ENCODE measurements around the gene GNA12. TPM values are rescaled to one million over a fixed set of nuclear protein-coding genes. Genes with fewer than 3 reads are reported as not detected.

The GNA12 gene
- total and polyA plus RNA-seq, 10 of the 15 experiments (the other 5 are each of a cell fraction or from before 2014, with no cell fraction given), result 1.9 to 51.8 (median 12.6) TPM

GRCh38 chr7:2786607-2787116, 57.4 kb downstream of the GNA12 start:
- Histone ChIP-seq H3K4me1 (ENCODE audit: control insufficient read depth, insufficient read depth, low read length) (no peaks in the 10 kb centered on the region), H4K20me1 (ENCODE audit: control insufficient read depth, insufficient read depth) (no peaks in the 10 kb centered on the region), H3K79me2 (ENCODE audit: control insufficient read depth, insufficient read depth, low read length) (no peaks in the 10 kb centered on the region), H2AFZ (ENCODE audit: control insufficient read depth, low read depth, low read length) (no peak overlapping the region), H3K27me3 (replicated peaks in 1 of 2; ENCODE audit: control insufficient read depth in 2 of 2, insufficient read depth in 2 of 2, low read length in 1 of 2) (no peaks in the 10 kb centered on the region), H3K4me3 (no peak overlapping the region), H3K9ac (ENCODE audit: control insufficient read depth, insufficient read depth, low read length) (no peak overlapping the region), H3K4me2 (ENCODE audit: control insufficient read depth, insufficient read depth) (no peak overlapping the region), H3K9me3 (replicated peaks; ENCODE audit: control insufficient read depth, insufficient read depth, low read length) (no peaks in the 10 kb centered on the region), H3K27ac (ENCODE audit: control insufficient read depth, insufficient read depth) (no peak overlapping the region), H3K36me3 (ENCODE audit: control insufficient read depth in 2 of 2, insufficient read depth in 2 of 2, low read length in 1 of 2) (peaks cover 0 to 8% of the 10 kb centered on the region in 2 experiments; a peak in 3 of 4 replicates)
- DNase-seq (ENCODE audit: low read depth, low spot score), result no peak
- intact Hi-C loops (cut with micrococcal nuclease; ENCODE audit: unreplicated experiment) (no loop called here), in situ Hi-C loops (cut with MboI) (no loop called here)
- ChIA-PET RAD21 (ENCODE audit: unreplicated experiment) (interaction anchor here (0.6 to 3.5 kb wide), 3 partner anchors 13 to 34 kb away, joined by 3 to 27 read pairs (median 3); no protein-coding TSS in a partner anchor), SMC1A (ENCODE audit: uncharacterized antibody, unreplicated experiment) (interaction anchor here (0.9 to 4.4 kb wide), 8 partner anchors 9 to 76 kb away, joined by 3 to 45 read pairs (median 13); no protein-coding TSS in a partner anchor), POLR2A (interaction anchor here (1.0 to 2.7 kb wide), 3 partner anchors 11 to 32 kb away, joined by 3 to 19 read pairs (median 11); no protein-coding TSS in a partner anchor), CTCF (interaction anchor here (0.7 to 2.8 kb wide), 6 partner anchors 13 to 510 kb away, joined by 3 to 18 read pairs (median 3); no protein-coding TSS in a partner anchor)
- TF ChIP-seq HDGF (IDR thresholded peaks at IDR 0.05) (no peak), MAX (IDR thresholded peaks at IDR 0.05; ENCODE audit: low read depth, low read length) (no peak), SMAD1 (IDR thresholded peaks at IDR 0.05; ENCODE audit: low read depth, partially characterized antibody) (no peak), ATF3 (IDR thresholded peaks at IDR 0.05; ENCODE audit: borderline replicate concordance, extremely low read depth, low read depth, low read length) (no peak), STAT3 (IDR thresholded peaks at IDR 0.05; ENCODE audit: low read depth, low read length) (no peak), STAT1 (conservative IDR thresholded peaks at IDR 0.05) (no peak), WRNIP1 (IDR thresholded peaks at IDR 0.05; ENCODE audit: borderline replicate concordance, low read depth, low read length) (no peak), BACH1 (IDR thresholded peaks at IDR 0.05; ENCODE audit: borderline replicate concordance) (no peak), GABPA (IDR thresholded peaks at IDR 0.05; ENCODE audit: low read depth) (no peak), RFX5 (IDR thresholded peaks at IDR 0.05; ENCODE audit: low read depth, low read length) (no peak), MEF2B (IDR thresholded peaks at IDR 0.05; ENCODE audit: partially characterized antibody, poor library complexity, severe bottlenecking) (no peak), SMAD5 (IDR thresholded peaks at IDR 0.05; ENCODE audit: low read depth) (no peak), JUND (IDR thresholded peaks at IDR 0.05; ENCODE audit: low read depth, low read length) (no peak), HDAC6 (IDR thresholded peaks at IDR 0.05; ENCODE audit: unreplicated experiment) (no peak), SIN3A (IDR thresholded peaks at IDR 0.05; ENCODE audit: low read depth, low read length) (no peak)
- TF ChIP-seq, protein P1, sequence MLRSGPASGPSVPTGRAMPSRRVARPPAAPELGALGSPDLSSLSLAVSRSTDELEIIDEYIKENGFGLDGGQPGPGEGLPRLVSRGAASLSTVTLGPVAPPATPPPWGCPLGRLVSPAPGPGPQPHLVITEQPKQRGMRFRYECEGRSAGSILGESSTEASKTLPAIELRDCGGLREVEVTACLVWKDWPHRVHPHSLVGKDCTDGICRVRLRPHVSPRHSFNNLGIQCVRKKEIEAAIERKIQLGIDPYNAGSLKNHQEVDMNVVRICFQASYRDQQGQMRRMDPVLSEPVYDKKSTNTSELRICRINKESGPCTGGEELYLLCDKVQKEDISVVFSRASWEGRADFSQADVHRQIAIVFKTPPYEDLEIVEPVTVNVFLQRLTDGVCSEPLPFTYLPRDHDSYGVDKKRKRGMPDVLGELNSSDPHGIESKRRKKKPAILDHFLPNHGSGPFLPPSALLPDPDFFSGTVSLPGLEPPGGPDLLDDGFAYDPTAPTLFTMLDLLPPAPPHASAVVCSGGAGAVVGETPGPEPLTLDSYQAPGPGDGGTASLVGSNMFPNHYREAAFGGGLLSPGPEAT (IDR thresholded peaks at IDR 0.05; ENCODE audit: low read depth), result no peak
- no peak for FAIRE-seq
- no TSS peak for BruUV-seq (replicated peaks)
- no peak for ATAC-seq
- WGBS (ENCODE audit: insufficient coverage, insufficient replicate concordance, low lambda C conversion rate, missing lambda C conversion rate), result 74% methylated on average over 11 of the region's 11 CpGs
